HepG2 (cell line): ENCODE results near the gene NPW. TPM values are rescaled to one million over a fixed set of nuclear protein-coding genes. Genes with fewer than 3 reads are reported as not detected.

Experiments
- CCAR2 ChIP-seq: fragments of 200-400 bp; formaldehyde crosslinking; optimal IDR thresholded peaks from 2 replicates; pipeline ENCODE3; 2018; ENCODE audit warnings: low read depth, mild to moderate bottlenecking, low read length, moderate library complexity
- FOXK1 ChIP-seq: sonication (generic); formaldehyde crosslinking; IDR thresholded peaks from 2 replicates; pipeline ENCODE4 v1.4.0; 2020; ENCODE audit warnings: low read depth, missing genetic modification reagents, borderline replicate concordance
- GABPB1 ChIP-seq: IDR thresholded peaks from 2 replicates; pipeline ENCODE4 v1.6.1; 2016; ENCODE audit warnings: mild to moderate bottlenecking, missing genetic modification reagents, moderate library complexity, missing compliant biosample characterization
- HOXA7 ChIP-seq: sonication (generic); formaldehyde crosslinking; IDR thresholded peaks from 2 replicates; pipeline ENCODE4 v1.8.1; 2022; ENCODE audit warnings: mild to moderate bottlenecking, missing genetic modification reagents, moderate library complexity
- MAFK ChIP-seq, 2 experiments: IDR thresholded peaks in 1 of 2; conservative IDR thresholded peaks in 1 of 2; 2 replicates each; pipeline ENCODE4 v1.6.1; 2011; ENCODE audit warnings: improper control_type of control experiment in 2 of 2, low read length in 2 of 2
- MEF2D ChIP-seq: sonication (generic); formaldehyde crosslinking; IDR thresholded peaks from 2 replicates; pipeline ENCODE4 v1.5.1; 2020; ENCODE audit warnings: mild to moderate bottlenecking, missing genetic modification reagents
- MEIS1 ChIP-seq: sonication (generic); formaldehyde crosslinking; IDR thresholded peaks from 2 replicates; pipeline ENCODE4 v1.9.0; 2021; ENCODE audit warnings: mild to moderate bottlenecking, missing genetic modification reagents, moderate library complexity, borderline replicate concordance
- NFATC3 ChIP-seq: sonication (generic); formaldehyde crosslinking; IDR thresholded peaks from 2 replicates; pipeline ENCODE4 v1.5.1; 2020; ENCODE audit warnings: mild to moderate bottlenecking, missing genetic modification reagents
- PLRG1 ChIP-seq: fragments of 450-650 bp; conservative IDR thresholded peaks from 2 replicates; pipeline ENCODE4 v1.6.1; 2016
- RFX3 ChIP-seq: IDR thresholded peaks from 2 replicates; pipeline ENCODE4 v1.6.1; 2016; ENCODE audit warnings: missing biosample characterization, missing genetic modification reagents
- SIX1 ChIP-seq: sonication (generic); formaldehyde crosslinking; IDR thresholded peaks from 2 replicates; pipeline ENCODE4 v1.4.0; 2020; ENCODE audit warnings: missing genetic modification reagents, borderline replicate concordance
- SMYD3 ChIP-seq: sonication (generic); formaldehyde crosslinking; IDR thresholded peaks from 2 replicates; pipeline ENCODE4 v1.8.1; 2023; ENCODE audit warnings: mild to moderate bottlenecking, missing genetic modification reagents
- SRF ChIP-seq: IDR thresholded peaks from 2 replicates; pipeline ENCODE4 v1.6.1; 2011; ENCODE audit warnings: mild to moderate bottlenecking, low read depth, low read length, moderate library complexity
- SSRP1 ChIP-seq: IDR thresholded peaks from 2 replicates; pipeline ENCODE4 v1.6.1; 2016; ENCODE audit warnings: control low read depth
- TBX2 ChIP-seq: sonication (generic); formaldehyde crosslinking; IDR thresholded peaks from 2 replicates; pipeline ENCODE4 v1.5.0; 2020; ENCODE audit warnings: missing genetic modification reagents, mild to moderate bottlenecking, borderline replicate concordance
- TEAD3 ChIP-seq: optimal IDR thresholded peaks from 2 replicates; pipeline ENCODE3; 2016; ENCODE audit warnings: borderline replicate concordance
- THAP11 ChIP-seq: IDR thresholded peaks from 2 replicates; pipeline ENCODE4 v1.6.1; 2016; ENCODE audit warnings: missing biosample characterization, missing genetic modification reagents
- ZNF138 ChIP-seq: sonication (generic); formaldehyde crosslinking; IDR thresholded peaks from 2 replicates; pipeline ENCODE4 v1.5.0; 2020; ENCODE audit warnings: mild to moderate bottlenecking, low read depth, missing genetic modification reagents
- ZNF282 ChIP-seq: fragments of 450-650 bp; IDR thresholded peaks from 2 replicates; pipeline ENCODE4 v1.6.1; 2018; ENCODE audit not compliant: partially characterized antibody
- ZNF546 ChIP-seq: sonication (generic); formaldehyde crosslinking; conservative IDR thresholded peaks from 2 replicates; pipeline ENCODE4 v1.8.1; 2023; ENCODE audit warnings: mild to moderate bottlenecking, missing genetic modification reagents
- ZNF670 ChIP-seq: sonication (generic); formaldehyde crosslinking; IDR thresholded peaks from 2 replicates; pipeline ENCODE4 v1.8.0; 2022; ENCODE audit warnings: mild to moderate bottlenecking, missing genetic modification reagents, borderline replicate concordance
- ZNF678 ChIP-seq: sonication (generic); formaldehyde crosslinking; IDR thresholded peaks from 2 replicates; pipeline ENCODE4 v1.4.0; 2020; ENCODE audit warnings: mild to moderate bottlenecking, missing genetic modification reagents
- ZNF777 ChIP-seq: sonication (generic); formaldehyde crosslinking; IDR thresholded peaks from 2 replicates; pipeline ENCODE4 v1.4.0; 2020; ENCODE audit warnings: missing genetic modification reagents
- ZNF790 ChIP-seq: sonication (generic); formaldehyde crosslinking; IDR thresholded peaks from 2 replicates; pipeline ENCODE4 v1.8.0; 2022; ENCODE audit warnings: missing genetic modification reagents, mild to moderate bottlenecking, borderline replicate concordance
- ZNF850 ChIP-seq: sonication (generic); formaldehyde crosslinking; conservative IDR thresholded peaks from 2 replicates; pipeline ENCODE4 v1.9.0; 2021; ENCODE audit warnings: mild to moderate bottlenecking, missing genetic modification reagents
- ZSCAN25 ChIP-seq: sonication (generic); formaldehyde crosslinking; IDR thresholded peaks from 2 replicates; pipeline ENCODE4 v1.8.0; 2022; ENCODE audit warnings: mild to moderate bottlenecking, missing genetic modification reagents
- polyA plus RNA-seq, 8 experiments: library from polyadenylated mRNA; depleted of rRNA in 3 of 8; stranded (reverse) in 7 of 8; unstranded in 1 of 8; fragments of >200 nt; fragmentation: Illumina TruSeq in 4 of 8; extraction: Trizol in 4 of 8; gene quantifications; 2 replicates each; pipeline versions ENCODE4 v1.2.1 to v1.2.3, GENCODE V29; 2011 to 2016; ENCODE audit warnings: low read depth in 4 of 8, missing spikeins in 1 of 8, mixed read lengths in 1 of 8; ENCODE audit not compliant: insufficient read depth in 1 of 8
- total RNA-seq, 5 experiments: library from RNA; depleted of rRNA; stranded (reverse); fragments of >200 nt; fragmentation: Illumina TruSeq; extraction: Trizol; gene quantifications; 2 replicates each; pipeline ENCODE4 v1.2.3, GENCODE V29; 2016; ENCODE audit warnings: low read depth in 1 of 5
- TF ChIP-seq, protein P1 (sequence below): sonication (generic); formaldehyde crosslinking; IDR thresholded peaks from 2 replicates; pipeline ENCODE4 v1.4.0; 2020; ENCODE audit warnings: mild to moderate bottlenecking, missing genetic modification reagents
- TF ChIP-seq, protein P2 (sequence below): sonication (generic); formaldehyde crosslinking; IDR thresholded peaks from 2 replicates; pipeline ENCODE4 v1.9.0; 2021; ENCODE audit warnings: missing genetic modification reagents, borderline replicate concordance
- TF ChIP-seq, protein P3 (sequence below): IDR thresholded peaks from 2 replicates; pipeline ENCODE4 v1.6.1; 2016; ENCODE audit warnings: low read depth, borderline replicate concordance
- TF ChIP-seq, protein P4 (sequence below): sonication (generic); formaldehyde crosslinking; IDR thresholded peaks from 2 replicates; pipeline ENCODE4 v1.8.0; 2022; ENCODE audit warnings: mild to moderate bottlenecking, missing genetic modification reagents, moderate library complexity

The NPW gene
- total and polyA plus RNA-seq, 2 of the 13 experiments (the other 11 are each of a cell fraction or from before 2014, with no cell fraction given): 0.24 to 0.97 TPM

DNA sequence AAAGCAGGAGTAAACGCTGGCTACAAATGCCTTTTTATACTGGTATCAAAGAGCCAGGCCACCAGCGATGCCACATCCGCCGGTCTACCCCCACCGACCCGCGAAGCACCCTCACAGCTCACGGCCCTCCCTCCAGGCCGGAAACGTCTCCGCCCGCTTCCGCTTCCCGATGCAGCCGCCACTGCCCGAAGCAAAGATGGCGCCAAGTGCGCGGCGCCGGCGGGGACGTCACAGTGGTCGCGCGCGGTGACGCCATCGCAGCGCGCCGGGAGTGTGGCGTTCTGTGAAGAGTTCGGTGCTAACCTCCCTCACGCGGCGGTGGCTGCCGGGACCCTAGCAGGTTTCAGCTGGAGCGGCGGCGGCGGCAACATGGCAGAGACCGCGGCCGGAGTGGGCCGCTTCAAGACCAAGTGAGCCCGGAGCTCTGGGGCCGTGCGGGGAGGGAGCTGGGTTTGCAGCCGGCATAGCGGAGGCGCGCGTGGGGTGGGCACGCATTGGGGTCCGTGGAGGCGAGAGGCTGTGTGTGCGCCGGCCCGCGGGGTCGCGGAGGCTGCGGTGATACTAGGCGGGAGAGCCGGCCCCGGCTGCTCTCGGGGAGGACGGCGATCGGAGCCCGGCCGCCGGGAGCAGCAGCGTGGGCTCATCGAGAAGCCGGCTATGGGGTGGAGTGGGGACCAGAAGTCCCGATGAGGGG lies 47.6 kb upstream of the NPW start, which contains the start of gene TBL3 (continued):
- TF ChIP-seq ZNF678 (CRISPR knock-in tag) (no peak), SSRP1 (CRISPR knock-in tag) (no peak), TEAD3 (CRISPR knock-in tag) (peak; percentile 73), CCAR2 (no peak), SRF (peak; percentile 91), ZNF138 (CRISPR knock-in tag) (peak; percentile 56; the same call in 1 of the 2 replicates), ZSCAN25 (CRISPR knock-in tag) (peak; percentile 70; the same call in 1 of the 2 replicates), PLRG1 (no peak), MEIS1 (CRISPR knock-in tag) (peak; percentile 95; the same call in 1 of the 2 replicates), TBX2 (peak; percentile 86), FOXK1 (peak; percentile 98), RFX3 (no peak), ZNF670 (peak; percentile 94), HOXA7 (CRISPR knock-in tag) (no peak), THAP11 (CRISPR knock-in tag) (peak; percentile 98), MEF2D (CRISPR knock-in tag) (peak; percentile 91), SMYD3 (CRISPR knock-in tag) (no peak), MAFK (conservative IDR thresholded peaks at IDR 0.05 in 1 of 2, IDR thresholded peaks at IDR 0.05 in 1 of 2; ENCODE audit: low read length in 2 of 2) (0 out of 4 replicates have a peak, but pooled peaks of 1 of the 2 experiments have one; percentile 11), ZNF777 (CRISPR knock-in tag) (no peak), SIX1 (CRISPR knock-in tag) (no peak), ZNF282 (no peak), GABPB1 (CRISPR knock-in tag) (peak; percentile 99), ZNF790 (CRISPR knock-in tag) (no peak), ZNF546 (CRISPR knock-in tag) (peak; percentile 77), ZNF850 (CRISPR knock-in tag) (no peak), NFATC3 (CRISPR knock-in tag) (peak; percentile 82; the same call in 1 of the 2 replicates)
- TF ChIP-seq, protein P1, sequence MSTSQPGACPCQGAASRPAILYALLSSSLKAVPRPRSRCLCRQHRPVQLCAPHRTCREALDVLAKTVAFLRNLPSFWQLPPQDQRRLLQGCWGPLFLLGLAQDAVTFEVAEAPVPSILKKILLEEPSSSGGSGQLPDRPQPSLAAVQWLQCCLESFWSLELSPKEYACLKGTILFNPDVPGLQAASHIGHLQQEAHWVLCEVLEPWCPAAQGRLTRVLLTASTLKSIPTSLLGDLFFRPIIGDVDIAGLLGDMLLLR (CRISPR knock-in tag): peak; percentile 93; the same call in 1 of the 2 replicates
- TF ChIP-seq, protein P2, sequence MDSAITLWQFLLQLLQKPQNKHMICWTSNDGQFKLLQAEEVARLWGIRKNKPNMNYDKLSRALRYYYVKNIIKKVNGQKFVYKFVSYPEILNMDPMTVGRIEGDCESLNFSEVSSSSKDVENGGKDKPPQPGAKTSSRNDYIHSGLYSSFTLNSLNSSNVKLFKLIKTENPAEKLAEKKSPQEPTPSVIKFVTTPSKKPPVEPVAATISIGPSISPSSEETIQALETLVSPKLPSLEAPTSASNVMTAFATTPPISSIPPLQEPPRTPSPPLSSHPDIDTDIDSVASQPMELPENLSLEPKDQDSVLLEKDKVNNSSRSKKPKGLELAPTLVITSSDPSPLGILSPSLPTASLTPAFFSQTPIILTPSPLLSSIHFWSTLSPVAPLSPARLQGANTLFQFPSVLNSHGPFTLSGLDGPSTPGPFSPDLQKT (CRISPR knock-in tag): no peak
- TF ChIP-seq, protein P3, sequence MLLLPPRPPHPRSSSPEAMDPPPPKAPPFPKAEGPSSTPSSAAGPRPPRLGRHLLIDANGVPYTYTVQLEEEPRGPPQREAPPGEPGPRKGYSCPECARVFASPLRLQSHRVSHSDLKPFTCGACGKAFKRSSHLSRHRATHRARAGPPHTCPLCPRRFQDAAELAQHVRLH: peak; percentile 74; the same call in 1 of the 2 replicates
- TF ChIP-seq, protein P4, sequence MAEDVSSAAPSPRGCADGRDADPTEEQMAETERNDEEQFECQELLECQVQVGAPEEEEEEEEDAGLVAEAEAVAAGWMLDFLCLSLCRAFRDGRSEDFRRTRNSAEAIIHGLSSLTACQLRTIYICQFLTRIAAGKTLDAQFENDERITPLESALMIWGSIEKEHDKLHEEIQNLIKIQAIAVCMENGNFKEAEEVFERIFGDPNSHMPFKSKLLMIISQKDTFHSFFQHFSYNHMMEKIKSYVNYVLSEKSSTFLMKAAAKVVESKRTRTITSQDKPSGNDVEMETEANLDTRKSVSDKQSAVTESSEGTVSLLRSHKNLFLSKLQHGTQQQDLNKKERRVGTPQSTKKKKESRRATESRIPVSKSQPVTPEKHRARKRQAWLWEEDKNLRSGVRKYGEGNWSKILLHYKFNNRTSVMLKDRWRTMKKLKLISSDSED: no peak
